GM12878 (cell line): ENCODE data around the gene ZFAND2A. TPM values are rescaled to one million over a fixed set of nuclear protein-coding genes. Genes with fewer than 3 reads are reported as not detected.

Source experiments
- ATAC-seq: fragments of 200-7000 bp; cut with Tn5 transposase; 3 replicates; pipeline ENCODE4 v1.9.1; 2020; ENCODE audit warnings: mild to moderate bottlenecking, moderate library complexity
- BruUV-seq: library from RNA; stranded (reverse); fragments of 400-500 nt; replicated peaks from 2 replicates; lab custom pipeline; 2021; lab: Mats Ljungman, UMichigan
- CTCF ChIA-PET: fragments of 300-600 bp; sonication (Branson Sonifier 250); formaldehyde crosslinking; extraction: SDS; loops from one replicate; lab custom pipeline; 2021; ENCODE audit warnings: inconsistent platforms; lab: Yijun Ruan, JAX
- POLR2A ChIA-PET: fragments of 350-600 bp; formaldehyde crosslinking; extraction: SDS; loops from one replicate; lab custom pipeline; 2021; ENCODE audit warnings: inconsistent platforms; lab: Charles Lee
- RAD21 ChIA-PET: fragments of 300-600 bp; sonication (Branson Sonifier 250); formaldehyde crosslinking; loops from one replicate; lab custom pipeline; 2023; ENCODE audit warnings: antibody characterized with exemption; ENCODE audit not compliant: unreplicated experiment; lab: Charles Lee
- SMC1A ChIA-PET: fragments of 300-600 bp; sonication (Branson Sonifier 250); formaldehyde crosslinking; loops from one replicate; lab custom pipeline; 2023; ENCODE audit not compliant: unreplicated experiment, uncharacterized antibody; lab: Charles Lee
- DNase-seq: peaks from one replicate; pipeline ENCODE4 v3.0.0-alpha.2; 2011; ENCODE audit warnings: low read depth, low spot score
- FAIRE-seq: peaks from 3 replicates; lab custom pipeline; 2011; peaks lifted over from hg19 to GRCh38; lab: Jason Lieb, UNC
- H2AFZ ChIP-seq: 2 replicates; pipeline ENCODE4 v1.6.0; 2011; ENCODE audit warnings: low read depth, low read length, control low read depth; ENCODE audit not compliant: control insufficient read depth
- H3K27ac ChIP-seq: 2 replicates; pipeline ENCODE4 v1.5.1; 2011; ENCODE audit warnings: control low read depth; ENCODE audit not compliant: control insufficient read depth, insufficient read depth
- H3K27me3 ChIP-seq, 2 experiments: replicated peaks in 1 of 2; 2 replicates each; pipeline versions ENCODE4 v1.6.0 to v1.6.1; 2011; ENCODE audit warnings: low read length in 1 of 2; ENCODE audit not compliant: control insufficient read depth in 2 of 2, insufficient read depth in 2 of 2
- H3K36me3 ChIP-seq, 2 experiments: 2 replicates each; pipeline ENCODE4 v1.5.1; 2011; ENCODE audit warnings: low read length in 1 of 2; ENCODE audit not compliant: control insufficient read depth in 2 of 2, insufficient read depth in 2 of 2
- H3K4me1 ChIP-seq: 2 replicates; pipeline ENCODE4 v1.6.1; 2011; ENCODE audit warnings: mild to moderate bottlenecking, low read length, moderate library complexity, mixed read lengths; ENCODE audit not compliant: control insufficient read depth, insufficient read depth
- H3K4me2 ChIP-seq: 2 replicates; pipeline ENCODE4 v1.6.0; 2011; ENCODE audit warnings: control low read depth; ENCODE audit not compliant: control insufficient read depth, insufficient read depth
- H3K4me3 ChIP-seq: fragments of 200-600 bp; sonication (generic); 2 replicates; pipeline ENCODE4 v1.5.1; 2016
- H3K79me2 ChIP-seq: 2 replicates; pipeline ENCODE4 v1.6.0; 2011; ENCODE audit warnings: low read length; ENCODE audit not compliant: control insufficient read depth, insufficient read depth
- H3K9ac ChIP-seq: 2 replicates; pipeline ENCODE4 v1.8.0; 2011; ENCODE audit warnings: low read length, control low read depth, mixed read lengths; ENCODE audit not compliant: control insufficient read depth, insufficient read depth
- H3K9me3 ChIP-seq: replicated peaks from 3 replicates; pipeline ENCODE4 v1.5.1; 2011; ENCODE audit warnings: mild to moderate bottlenecking, low read length; ENCODE audit not compliant: control insufficient read depth, insufficient read depth
- H4K20me1 ChIP-seq: 2 replicates; pipeline ENCODE4 v1.6.0; 2011; ENCODE audit not compliant: control insufficient read depth, insufficient read depth
- DPF2 ChIP-seq: fragments of 450-650 bp; IDR thresholded peaks from 2 replicates; pipeline ENCODE4 v1.6.1; 2017; ENCODE audit warnings: mild to moderate bottlenecking
- E2F8 ChIP-seq: fragments of 450-650 bp; IDR thresholded peaks from 2 replicates; pipeline ENCODE4 v1.6.1; 2018; ENCODE audit warnings: mild to moderate bottlenecking, low read depth, moderate library complexity; ENCODE audit not compliant: partially characterized antibody
- E4F1 ChIP-seq: fragments of 450-650 bp; IDR thresholded peaks from 2 replicates; pipeline ENCODE4 v1.6.1; 2018; ENCODE audit warnings: borderline replicate concordance, mild to moderate bottlenecking; ENCODE audit not compliant: partially characterized antibody
- ESRRA ChIP-seq: IDR thresholded peaks from 2 replicates; pipeline ENCODE4 v1.6.1; 2012; ENCODE audit warnings: mild to moderate bottlenecking, low read length, improper control_type of control experiment
- HCFC1 ChIP-seq: fragments of 150-350 bp; IDR thresholded peaks from 2 replicates; pipeline ENCODE4 v1.6.1; 2014; ENCODE audit warnings: low read length
- IKZF2 ChIP-seq, 2 experiments: fragments of 450-650 bp; IDR thresholded peaks; 2 replicates each; pipeline ENCODE4 v1.6.1; 2017; ENCODE audit warnings: mild to moderate bottlenecking in 2 of 2, moderate library complexity in 2 of 2
- KAT2A ChIP-seq: conservative IDR thresholded peaks from 2 replicates; pipeline ENCODE4 v1.6.1; 2011; ENCODE audit warnings: low read depth, low read length; ENCODE audit not compliant: control insufficient read depth
- MLLT1 ChIP-seq: fragments of 450-650 bp; IDR thresholded peaks from 2 replicates; pipeline ENCODE4 v1.6.1; 2016; ENCODE audit warnings: mild to moderate bottlenecking
- RBBP5 ChIP-seq: fragments of 200-600 bp; sonication (generic); conservative IDR thresholded peaks from 2 replicates; pipeline ENCODE4 v1.6.1; 2016
- SP1 ChIP-seq: IDR thresholded peaks from one replicate; pipeline ENCODE4 v1.6.1; 2011; ENCODE audit warnings: low read depth, low read length
- SREBF1 ChIP-seq: IDR thresholded peaks from 2 replicates; pipeline ENCODE4 v1.6.1; 2012; ENCODE audit warnings: mild to moderate bottlenecking, low read length
- TARDBP ChIP-seq: IDR thresholded peaks from 2 replicates; pipeline ENCODE4 v1.6.1; 2016; ENCODE audit warnings: borderline replicate concordance
- TCF12 ChIP-seq: IDR thresholded peaks from 2 replicates; pipeline ENCODE4 v1.6.1; 2011; ENCODE audit warnings: low read depth, mild to moderate bottlenecking, low read length
- ZNF217 ChIP-seq: fragments of 450-650 bp; IDR thresholded peaks from 2 replicates; pipeline ENCODE4 v1.6.1; 2017; ENCODE audit warnings: antibody characterized with exemption, mild to moderate bottlenecking
- ZNF24 ChIP-seq: fragments of 450-650 bp; IDR thresholded peaks from 2 replicates; pipeline ENCODE4 v1.6.1; 2017; ENCODE audit warnings: antibody characterized with exemption, mild to moderate bottlenecking
- WGBS: methylation state at CpG from one replicate; pipeline ENCODE4 v1.1.6; 2016; ENCODE audit warnings: low lambda C conversion rate; ENCODE audit not compliant: insufficient replicate concordance, insufficient coverage; ENCODE audit errors: missing lambda C conversion rate; 5-methylcytosine and 5-hydroxymethylcytosine counted together
- in situ Hi-C: fragments of 300-500 bp; cut with MboI; formaldehyde crosslinking; loops from 9 replicates; pipeline ENCODE4 v1.14.3; 2018; ENCODE audit warnings: mixed read lengths
- intact Hi-C: fragments of 100-400 bp; cut with micrococcal nuclease; formaldehyde crosslinking; loops from one replicate; pipeline ENCODE4 v1.14.2; 2022; ENCODE audit not compliant: unreplicated experiment
- polyA plus RNA-seq, 11 experiments: library from polyadenylated mRNA; depleted of rRNA in 4 of 11; unstranded in 6 of 11; stranded (reverse) in 5 of 11; fragments of >200 nt; fragmentation: Nextera tagmentation in 4 of 11; fragmentation: Illumina TruSeq in 1 of 11; extraction: Ambion mirVana in 4 of 11; extraction: Trizol in 1 of 11; gene quantifications; 1 replicate in 1 of 11; 2 replicates in 10 of 11; pipeline versions ENCODE4 v1.2.1 to v1.2.3, GENCODE V29; 2011 to 2016; ENCODE audit warnings: inconsistent platforms in 2 of 11, missing spikeins in 2 of 11, low read depth in 1 of 11
- total RNA-seq, 4 experiments: library from RNA; depleted of rRNA in 3 of 4; stranded (reverse); fragments of >200 nt in 3 of 4; fragmentation: Illumina TruSeq in 1 of 4; extraction: Trizol in 1 of 4; gene quantifications; 2 replicates each; pipeline versions ENCODE4 v1.2.1 to v1.2.3, GENCODE V29; 2013 to 2021

Gene ZFAND2A
- total and polyA plus RNA-seq, 10 of the 15 experiments (the other 5 are each of a cell fraction or from before 2014, with no cell fraction given) = 14.8 to 39.9 (median 20.8) TPM

- no peak for ATAC-seq
- ChIA-PET CTCF (interaction anchor here (0.5 to 0.9 kb wide), 2 partner anchors 13 to 101 kb away, joined by 3 read pairs; no protein-coding TSS in a partner anchor), SMC1A (no interaction called here), RAD21 (no interaction called here), POLR2A (no interaction called here)
- Histone ChIP-seq H3K27ac (no peak overlapping the region), H3K9me3 (no peaks in the 10 kb centered on the region), H3K79me2 (no peaks in the 10 kb centered on the region), H3K27me3 (no peaks in the 10 kb centered on the region; a peak in 2 of 4 replicates), H3K4me1 (no peaks in the 10 kb centered on the region), H4K20me1 (no peaks in the 10 kb centered on the region), H2AFZ (no peak overlapping the region), H3K4me2 (no peak overlapping the region), H3K4me3 (no peak overlapping the region), H3K9ac (no peak overlapping the region), H3K36me3 (no peaks in the 10 kb centered on the region)
- in situ Hi-C loops (no loop called here), intact Hi-C loops (no loop called here)
- no TSS peak for BruUV-seq
- no peak for TF ChIP-seq E2F8
- TF ChIP-seq TARDBP = no peak
- TF ChIP-seq ESRRA = no peak
- TF ChIP-seq ZNF24 = no peak
- TF ChIP-seq HCFC1 = no peak
- TF ChIP-seq SP1 = no peak
- TF ChIP-seq KAT2A = no peak
- TF ChIP-seq MLLT1 = no peak
- no peak for TF ChIP-seq E4F1
- no peak for TF ChIP-seq RBBP5
- TF ChIP-seq IKZF2 (IDR thresholded peaks at IDR 0.05) = no peak
- no peak for TF ChIP-seq SREBF1
- no peak for TF ChIP-seq ZNF217
- TF ChIP-seq TCF12 = no peak
- no peak for TF ChIP-seq DPF2
- 69% methylated on average over 10 of the region's 10 CpGs for WGBS
- no peak for DNase-seq
- no peak for FAIRE-seq
Measured at GRCh38 chr7:1189986-1190772, 30.2 kb upstream of the ZFAND2A start.
